Kidney glomerular epithelial cell (primary cell): ENCODE data around the gene CDV3.

Experiments
- DNase-seq: peaks from one replicate; lab custom pipeline; 2025; lab: John Stamatoyannopoulos, UW

The CDV3 gene

DNA sequence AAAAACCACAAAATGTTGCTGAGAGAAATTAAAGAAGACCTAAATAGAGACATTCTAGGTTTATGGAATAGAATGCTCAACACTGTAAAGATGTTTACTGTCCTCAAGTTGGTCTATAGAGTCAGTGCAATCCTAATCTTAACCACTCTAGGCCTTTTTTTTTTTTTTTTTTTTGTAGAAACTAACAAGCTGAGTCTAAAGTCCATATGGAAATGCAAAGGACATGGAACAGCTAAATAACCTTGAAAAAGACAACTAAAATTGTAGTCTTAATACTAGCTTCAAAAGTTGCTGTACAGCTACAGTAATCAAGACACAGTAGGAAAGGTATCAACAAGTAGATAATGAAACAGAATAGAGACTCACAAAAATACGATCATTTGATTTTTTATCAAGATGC, 32.9 kb downstream of the CDV3 start:
- no peak for DNase-seq

DNA sequence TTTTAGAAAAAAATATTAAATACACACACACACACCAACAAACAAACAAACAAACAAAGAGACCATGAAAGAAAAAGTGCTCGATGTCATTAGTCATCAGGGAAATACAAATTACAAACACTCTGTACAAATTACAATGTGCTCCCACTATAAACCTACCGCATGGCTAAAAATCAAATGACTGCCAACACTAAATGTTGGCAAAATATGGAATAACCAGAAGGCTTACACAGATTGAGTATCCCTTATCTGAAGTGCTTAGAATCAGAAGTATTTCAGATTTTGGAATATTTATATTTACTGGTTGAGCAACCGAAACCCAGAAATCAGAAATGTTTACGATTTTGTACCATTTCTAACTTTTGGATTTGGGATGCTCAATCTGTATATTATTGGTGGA, 33.4 kb downstream of the CDV3 start:
- DNase-seq, result no peak

DNA sequence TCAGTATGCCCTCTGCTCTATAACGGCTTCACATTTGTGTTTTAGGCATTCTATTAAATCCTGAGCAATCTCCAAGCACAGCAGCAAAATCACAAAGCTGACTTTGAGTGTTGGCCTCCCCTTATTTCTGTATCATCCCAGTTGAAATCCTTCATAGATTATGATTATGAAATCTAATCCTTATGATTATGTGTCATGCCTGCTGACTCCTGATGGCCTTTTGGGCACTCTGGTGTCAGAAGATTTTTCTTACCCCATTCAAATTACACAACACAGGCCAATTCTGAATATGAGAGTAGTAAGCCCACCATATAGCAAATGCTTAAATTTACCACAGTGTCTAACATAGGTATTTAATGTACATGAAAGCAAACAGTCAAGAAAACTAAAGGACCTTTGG, 34.3 kb downstream of the CDV3 start:
- DNase-seq, result no peak

DNA sequence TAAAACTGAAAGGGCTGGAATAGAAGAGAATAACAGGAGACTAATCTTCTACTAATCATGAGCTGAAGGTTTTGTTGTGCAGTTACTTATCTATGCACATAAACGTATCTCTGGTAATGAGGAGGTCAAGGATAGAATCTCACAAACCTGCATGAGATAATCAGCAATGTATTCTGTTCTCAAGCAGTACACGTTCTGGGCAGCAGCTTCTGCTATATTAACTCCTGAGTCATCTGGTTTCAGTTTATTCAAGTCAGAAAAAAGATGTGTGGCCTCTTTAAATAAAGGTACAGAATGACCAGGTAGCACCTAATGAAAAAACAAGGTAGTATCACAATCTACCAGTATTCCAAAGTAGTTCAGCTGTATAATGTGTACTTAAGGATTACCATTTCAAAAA, 34.9 kb downstream of the CDV3 start:
- no peak for DNase-seq

DNA sequence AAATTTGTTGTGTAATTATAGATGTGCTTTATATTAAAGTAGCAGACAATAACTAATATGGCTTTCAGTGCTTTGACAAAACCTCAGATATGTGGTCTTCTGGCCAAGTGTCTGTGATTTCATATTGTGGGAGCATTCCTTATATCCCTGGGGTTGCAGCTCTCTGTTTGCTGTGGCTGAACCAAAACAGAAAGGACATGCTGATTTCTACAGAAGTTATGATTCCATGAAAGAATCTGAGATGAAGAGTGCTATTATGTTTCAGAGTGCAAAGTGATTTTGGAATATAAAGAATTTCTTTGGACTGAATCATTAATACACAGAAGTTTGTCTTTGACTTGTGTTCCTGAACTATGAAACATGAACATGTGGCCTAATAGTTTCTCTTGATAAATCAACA, 36.5 kb downstream of the CDV3 start:
- no peak for DNase-seq

DNA sequence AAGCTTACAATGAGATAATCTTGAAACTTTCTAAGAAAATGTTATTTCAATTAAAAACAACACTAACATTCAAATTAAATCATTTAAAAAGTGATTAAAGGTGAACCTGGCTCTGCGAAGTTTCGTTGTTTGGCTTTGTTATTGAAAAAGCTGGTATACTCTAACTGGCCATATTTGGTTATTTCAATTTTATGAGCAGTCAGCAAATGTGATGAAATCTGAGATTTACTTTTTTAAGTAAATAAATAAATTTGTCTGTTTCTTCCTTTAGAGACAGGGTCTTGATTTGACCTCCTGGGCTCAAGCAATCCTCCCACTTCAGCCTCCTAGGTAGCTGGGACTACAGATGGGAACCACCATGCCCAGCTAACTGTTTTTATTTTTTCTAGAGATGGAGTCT, 38.0 kb downstream of the CDV3 start:
- no peak for DNase-seq

DNA sequence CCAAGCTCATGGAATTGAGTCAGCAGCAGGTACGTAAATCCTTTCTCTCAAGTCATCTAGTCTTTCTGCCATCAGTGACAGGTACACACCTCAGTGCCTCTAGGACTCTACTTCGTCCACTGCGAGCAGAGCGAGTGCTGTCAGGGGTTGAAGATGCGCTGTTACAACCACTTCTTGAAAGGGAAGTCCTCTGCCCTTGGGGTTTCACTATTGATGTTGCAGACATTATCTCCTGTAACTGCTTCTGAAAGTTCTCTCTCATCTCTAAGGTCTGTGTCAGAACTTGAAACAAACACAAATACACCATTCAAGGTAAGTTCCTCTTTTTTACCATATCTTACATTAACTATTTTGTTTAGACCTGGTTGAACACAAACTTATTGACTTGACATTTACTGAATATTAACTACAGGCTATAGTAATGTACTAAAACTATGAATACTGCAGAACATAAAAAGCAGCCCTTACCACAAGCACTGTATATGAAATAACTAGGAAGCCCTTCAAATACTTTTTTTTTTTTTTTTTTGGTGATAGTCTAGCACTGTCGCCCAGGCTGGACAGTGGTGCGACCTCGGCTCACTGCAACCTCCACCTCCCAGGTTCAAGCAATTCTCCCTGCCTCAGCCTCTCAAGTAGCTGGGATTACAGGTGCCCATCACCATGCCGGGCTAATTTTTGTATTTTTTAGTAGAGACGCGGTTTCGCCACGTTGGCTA, 46.7 kb downstream of the CDV3 start:
- no peak for DNase-seq

DNA sequence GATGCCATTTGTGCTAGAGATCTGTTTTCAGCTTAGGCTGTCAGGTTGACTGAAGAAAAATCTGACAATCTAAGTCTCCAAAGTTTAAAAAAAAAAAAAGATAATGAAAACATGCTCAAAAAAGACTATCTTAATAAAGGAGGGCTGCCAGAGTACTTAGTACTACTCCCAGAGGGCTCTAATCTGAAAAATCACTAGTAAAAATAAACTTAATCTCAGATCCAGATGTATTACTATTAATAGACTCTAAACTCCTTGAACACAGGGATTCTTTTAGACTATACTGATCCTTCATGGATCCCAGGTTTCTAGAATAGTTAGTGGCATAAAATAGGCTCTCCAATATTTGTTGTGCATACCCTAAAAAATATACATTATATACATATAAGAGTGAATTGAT, 54.3 kb downstream of the CDV3 start:
- DNase-seq, result no peak

DNA sequence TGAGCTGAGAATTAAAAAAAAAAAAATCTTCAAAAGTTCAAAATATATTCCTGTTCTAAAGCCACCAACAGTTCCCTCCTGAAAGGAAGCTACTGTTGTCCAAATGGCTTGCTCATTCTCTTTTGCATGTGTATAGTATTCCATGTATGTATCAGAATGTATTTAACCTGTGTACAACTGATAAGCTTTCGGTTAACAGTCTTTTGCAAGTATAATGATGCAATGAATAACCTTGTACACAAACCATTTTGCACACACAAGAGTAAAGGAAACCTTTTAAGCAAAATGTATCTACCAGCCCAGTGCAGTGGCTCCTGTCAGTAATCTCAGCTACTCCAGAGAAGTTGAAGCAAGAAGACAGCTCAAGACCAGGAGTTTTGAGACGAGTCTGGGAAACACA, 55.7 kb downstream of the CDV3 start:
- DNase-seq, result no peak

DNA sequence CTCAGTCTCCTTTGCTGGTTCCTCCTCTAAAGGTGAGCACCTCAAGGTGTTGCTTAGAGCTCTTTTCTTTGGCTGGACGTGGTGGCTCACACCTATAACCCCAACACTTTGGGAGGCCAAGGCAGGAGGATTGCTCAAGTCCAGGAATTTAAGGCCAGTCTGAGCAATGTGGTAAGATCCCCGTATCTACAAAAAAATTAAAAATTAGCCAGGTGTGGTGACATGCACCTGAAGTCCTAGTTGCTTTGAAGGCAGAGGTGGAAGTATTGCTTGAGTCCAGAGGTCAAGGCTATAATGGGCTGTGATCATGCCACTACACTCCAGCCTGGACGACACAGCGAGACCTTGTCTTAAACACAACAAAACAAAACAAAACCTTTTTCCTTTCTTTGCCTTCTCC, 60.0 kb downstream of the CDV3 start:
- DNase-seq, result no peak
